Vagina (tissue), 2 donors: ENCODE data around the gene SERPINA9.

ENCODE experiments used
- POLR2AphosphoS5 ChIP-seq, 2 donors: sonication (generic); formaldehyde crosslinking; IDR thresholded peaks; one replicate each; pipeline ENCODE4 v1.9.0; 2017; ENCODE audit warnings: antibody characterized with exemption in 2 of 2, mild to moderate bottlenecking in 2 of 2, low read depth in 1 of 2; ENCODE audit not compliant: insufficient read depth in 1 of 2
- TF ChIP-seq, protein P1 (sequence below), 3 experiments: fragments of 450-650 bp in 2 of 3; fragments of 200-600 bp in 1 of 3; sonication (generic) in 1 of 3; IDR thresholded peaks; one replicate each; pipeline ENCODE4 v1.5.1; 2017 to 2019; ENCODE audit warnings: antibody characterized with exemption in 3 of 3, mild to moderate bottlenecking in 2 of 3, moderate library complexity in 2 of 3

DNA sequence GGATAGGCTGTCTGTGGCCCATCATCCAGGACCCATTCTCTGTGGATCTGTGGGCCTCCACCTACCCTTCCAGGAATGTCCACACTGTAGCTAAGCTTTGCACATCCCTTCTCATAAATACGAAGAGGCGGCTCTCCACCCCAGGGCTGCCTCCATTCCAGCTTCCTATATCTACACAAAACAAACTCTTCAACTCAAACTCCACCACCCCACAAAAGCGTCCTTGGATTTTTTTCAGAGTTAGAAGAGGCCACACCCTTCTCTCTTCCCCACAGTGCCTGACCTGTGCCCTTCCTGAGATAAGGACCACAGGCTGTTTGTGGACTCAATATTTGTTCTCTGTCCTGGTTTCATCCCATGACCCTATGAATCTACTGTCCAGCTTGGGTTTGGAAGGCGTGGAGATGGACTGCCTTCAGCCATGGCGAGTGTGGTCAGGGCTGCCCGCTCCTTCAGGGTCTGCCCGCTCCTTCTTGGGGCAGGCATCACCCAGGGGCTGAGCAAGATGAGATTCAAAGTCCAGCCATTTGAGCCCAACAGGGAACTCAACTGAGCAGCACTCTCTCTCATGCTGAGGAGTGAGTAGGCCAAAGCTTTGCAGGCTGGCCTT is 46.2 kb upstream of the SERPINA9 start:
- TF ChIP-seq, protein P1, sequence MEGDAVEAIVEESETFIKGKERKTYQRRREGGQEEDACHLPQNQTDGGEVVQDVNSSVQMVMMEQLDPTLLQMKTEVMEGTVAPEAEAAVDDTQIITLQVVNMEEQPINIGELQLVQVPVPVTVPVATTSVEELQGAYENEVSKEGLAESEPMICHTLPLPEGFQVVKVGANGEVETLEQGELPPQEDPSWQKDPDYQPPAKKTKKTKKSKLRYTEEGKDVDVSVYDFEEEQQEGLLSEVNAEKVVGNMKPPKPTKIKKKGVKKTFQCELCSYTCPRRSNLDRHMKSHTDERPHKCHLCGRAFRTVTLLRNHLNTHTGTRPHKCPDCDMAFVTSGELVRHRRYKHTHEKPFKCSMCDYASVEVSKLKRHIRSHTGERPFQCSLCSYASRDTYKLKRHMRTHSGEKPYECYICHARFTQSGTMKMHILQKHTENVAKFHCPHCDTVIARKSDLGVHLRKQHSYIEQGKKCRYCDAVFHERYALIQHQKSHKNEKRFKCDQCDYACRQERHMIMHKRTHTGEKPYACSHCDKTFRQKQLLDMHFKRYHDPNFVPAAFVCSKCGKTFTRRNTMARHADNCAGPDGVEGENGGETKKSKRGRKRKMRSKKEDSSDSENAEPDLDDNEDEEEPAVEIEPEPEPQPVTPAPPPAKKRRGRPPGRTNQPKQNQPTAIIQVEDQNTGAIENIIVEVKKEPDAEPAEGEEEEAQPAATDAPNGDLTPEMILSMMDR (IDR thresholded peaks at IDR 0.05), result no peak
- no peak for TF ChIP-seq POLR2AphosphoS5 (IDR thresholded peaks at IDR 0.05; ENCODE audit: insufficient read depth in 1 of 2, low read depth in 1 of 2)
